Measurements from ENCODE around the gene WDR77. TPM values are rescaled to one million over a fixed set of nuclear protein-coding genes. Genes with fewer than 3 reads are reported as not detected.

The WDR77 gene
- total and polyA plus RNA-seq, 2 donors (not counting 1 experiment from before 2014, with no cell fraction given), result 40.5 to 85.5 TPM

DNA sequence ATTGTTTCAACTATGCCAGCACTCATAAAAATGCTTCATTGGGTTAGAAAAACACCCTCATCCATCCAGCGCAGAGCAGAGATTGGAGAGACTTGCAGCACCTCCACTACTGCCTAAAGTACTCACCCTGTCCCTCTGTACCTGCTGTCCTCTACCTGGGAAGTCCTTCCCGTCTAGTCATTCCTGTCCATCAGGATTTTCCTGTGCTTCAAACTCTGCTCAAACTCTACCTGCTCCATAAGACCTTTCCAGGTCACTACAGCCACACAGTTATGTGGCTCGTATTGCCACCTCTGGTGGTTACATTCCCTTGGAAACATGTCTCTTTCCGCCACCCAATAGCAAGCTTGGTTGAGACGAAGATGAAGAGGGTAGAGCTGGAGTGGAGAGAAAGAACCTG is 28.7 kb downstream of the WDR77 start:
- Mint-ChIP-seq H3K27me3 (peaks cover 4% of the 10 kb centered on the region), H3K4me1 (peaks cover 4% of the 10 kb centered on the region), H3K9me3 (ENCODE audit: insufficient read depth) (no peaks in the 10 kb centered on the region), H3K4me3 (no peak overlapping the region), H3K27ac (no peak overlapping the region)
- Histone ChIP-seq H3K36me3 (replicated peaks in 1 of 2; ENCODE audit: control extremely low read depth in 1 of 2, control insufficient read depth in 1 of 2, extremely low read depth in 1 of 2, insufficient read depth in 2 of 2, low read length in 1 of 2) (peaks cover 0 to 9% of the 10 kb centered on the region in 2 experiments), H4K20me1 (ENCODE audit: control insufficient read depth, insufficient read depth, low read length, poor library complexity, severe bottlenecking) (no peaks in the 10 kb centered on the region), H3K79me2 (ENCODE audit: control insufficient read depth, insufficient read depth, low read length) (no peaks in the 10 kb centered on the region), H3K27me3 (replicated peaks in 1 of 4; ENCODE audit: control extremely low read depth in 1 of 4, control insufficient read depth in 3 of 4, insufficient read depth in 4 of 4, low read length in 3 of 4) (no peaks in the 10 kb centered on the region), H3K4me1 (ENCODE audit: control insufficient read depth in 2 of 2, insufficient read depth in 2 of 2, low read length in 2 of 2) (peaks cover 0 to 6% of the 10 kb centered on the region in 2 donors), H2AFZ (ENCODE audit: insufficient read depth, low read depth, low read length, poor library complexity, severe bottlenecking) (no peak overlapping the region), H3K9ac (ENCODE audit: low read length) (no peak overlapping the region), H3K9me3 (ENCODE audit: control extremely low read depth in 1 of 3, control insufficient read depth in 2 of 3, insufficient read depth in 1 of 3, low read length in 2 of 3) (no peaks in the 10 kb centered on the region), H3K27ac (ENCODE audit: low read length in 2 of 2) (no peak overlapping the region), H3K4me2 (replicated peaks; ENCODE audit: low read depth, low read length, poor library complexity, severe bottlenecking) (no peak overlapping the region), H3K4me3 (ENCODE audit: control extremely low read depth in 1 of 5, extremely low read depth in 1 of 5, insufficient read depth in 1 of 5, low read depth in 2 of 5, low read length in 4 of 5) (no peak overlapping the region)
- ATAC-seq (ENCODE audit: low read depth) (no peak), DNase-seq (no peak)
- intact Hi-C loops (cut with micrococcal nuclease), result no loop called here
- no peak for TF ChIP-seq EZH2 (IDR thresholded peaks at IDR 0.05; ENCODE audit: borderline replicate concordance, insufficient read depth, low read depth, low read length, poor library complexity, severe bottlenecking)
- CTCF ChIA-PET, result no interaction called here
- 58% methylated on average over 3 of the region's 5 CpGs for WGBS (ENCODE audit: insufficient coverage)
- POLR2A ChIA-PET, result no interaction called here

DNA sequence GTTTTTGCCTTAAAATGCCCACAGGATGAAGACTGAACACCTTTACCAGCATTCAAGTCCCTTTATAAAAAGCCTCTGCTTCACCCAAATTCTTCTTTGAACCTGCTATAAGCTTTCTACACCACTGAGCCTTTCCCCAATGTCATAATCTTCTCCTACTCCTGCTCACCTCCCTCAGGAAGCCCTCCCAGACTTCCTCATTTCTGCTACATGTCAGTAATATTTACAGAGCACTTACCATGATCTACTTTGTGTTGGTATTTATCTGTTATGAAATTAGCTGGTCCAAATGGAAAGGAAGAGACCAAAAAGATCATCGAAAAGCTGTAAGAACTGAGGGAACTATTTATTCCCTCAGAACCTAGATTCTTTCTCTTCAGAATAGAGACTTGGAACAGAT is 30.0 kb downstream of the WDR77 start:
- no peaks in the 10 kb centered on the region for H3K9me3 Mint-ChIP-seq (ENCODE audit: insufficient read depth)
- no peak for ATAC-seq (ENCODE audit: low read depth)
- Histone ChIP-seq H3K79me2 (ENCODE audit: control insufficient read depth, insufficient read depth, low read length) (no peaks in the 10 kb centered on the region), H3K36me3 (replicated peaks in 1 of 2; ENCODE audit: control extremely low read depth in 1 of 2, control insufficient read depth in 1 of 2, extremely low read depth in 1 of 2, insufficient read depth in 2 of 2, low read length in 1 of 2) (peaks cover 0 to 12% of the 10 kb centered on the region in 2 experiments), H3K27me3 (replicated peaks in 1 of 4; ENCODE audit: control extremely low read depth in 1 of 4, control insufficient read depth in 3 of 4, insufficient read depth in 4 of 4, low read length in 3 of 4) (no peaks in the 10 kb centered on the region), H4K20me1 (ENCODE audit: control insufficient read depth, insufficient read depth, low read length, poor library complexity, severe bottlenecking) (no peaks in the 10 kb centered on the region), H3K4me1 (ENCODE audit: control insufficient read depth in 2 of 2, insufficient read depth in 2 of 2, low read length in 2 of 2) (peaks cover 0 to 6% of the 10 kb centered on the region in 2 donors), H3K27ac (ENCODE audit: low read length in 2 of 2) (no peak overlapping the region), H3K4me3 (ENCODE audit: control extremely low read depth in 1 of 5, extremely low read depth in 1 of 5, insufficient read depth in 1 of 5, low read depth in 2 of 5, low read length in 4 of 5) (no peak overlapping the region), H3K9me3 (ENCODE audit: control extremely low read depth in 1 of 3, control insufficient read depth in 2 of 3, insufficient read depth in 1 of 3, low read length in 2 of 3) (no peaks in the 10 kb centered on the region), H2AFZ (ENCODE audit: insufficient read depth, low read depth, low read length, poor library complexity, severe bottlenecking) (no peak overlapping the region), H3K9ac (ENCODE audit: low read length) (no peak overlapping the region), H3K4me2 (replicated peaks; ENCODE audit: low read depth, low read length, poor library complexity, severe bottlenecking) (no peak overlapping the region)
- no peak overlapping the region for H3K4me3 Mint-ChIP-seq
- no peaks in the 10 kb centered on the region for H3K27me3 Mint-ChIP-seq
- WGBS (ENCODE audit: insufficient coverage), result no CpG with 5 or more reads among the region's 1 CpG
- no peak overlapping the region for H3K27ac Mint-ChIP-seq
- peaks cover 4% of the 10 kb centered on the region for H3K4me1 Mint-ChIP-seq
- CTCF ChIA-PET, result no interaction called here
- no peak for DNase-seq
- intact Hi-C loops (cut with micrococcal nuclease), result no loop called here
- POLR2A ChIA-PET, result no interaction called here
- no peak for TF ChIP-seq EZH2 (IDR thresholded peaks at IDR 0.05; ENCODE audit: borderline replicate concordance, insufficient read depth, low read depth, low read length, poor library complexity, severe bottlenecking)
- TF ChIP-seq, protein P1, sequence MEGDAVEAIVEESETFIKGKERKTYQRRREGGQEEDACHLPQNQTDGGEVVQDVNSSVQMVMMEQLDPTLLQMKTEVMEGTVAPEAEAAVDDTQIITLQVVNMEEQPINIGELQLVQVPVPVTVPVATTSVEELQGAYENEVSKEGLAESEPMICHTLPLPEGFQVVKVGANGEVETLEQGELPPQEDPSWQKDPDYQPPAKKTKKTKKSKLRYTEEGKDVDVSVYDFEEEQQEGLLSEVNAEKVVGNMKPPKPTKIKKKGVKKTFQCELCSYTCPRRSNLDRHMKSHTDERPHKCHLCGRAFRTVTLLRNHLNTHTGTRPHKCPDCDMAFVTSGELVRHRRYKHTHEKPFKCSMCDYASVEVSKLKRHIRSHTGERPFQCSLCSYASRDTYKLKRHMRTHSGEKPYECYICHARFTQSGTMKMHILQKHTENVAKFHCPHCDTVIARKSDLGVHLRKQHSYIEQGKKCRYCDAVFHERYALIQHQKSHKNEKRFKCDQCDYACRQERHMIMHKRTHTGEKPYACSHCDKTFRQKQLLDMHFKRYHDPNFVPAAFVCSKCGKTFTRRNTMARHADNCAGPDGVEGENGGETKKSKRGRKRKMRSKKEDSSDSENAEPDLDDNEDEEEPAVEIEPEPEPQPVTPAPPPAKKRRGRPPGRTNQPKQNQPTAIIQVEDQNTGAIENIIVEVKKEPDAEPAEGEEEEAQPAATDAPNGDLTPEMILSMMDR (IDR thresholded peaks at IDR 0.05), result no peak
